ENCODE measurements around the gene CLCN4. TPM values are rescaled to one million over a fixed set of nuclear protein-coding genes. Genes with fewer than 3 reads are reported as not detected.

Gene CLCN4
- total and polyA plus RNA-seq, 9 donors, result 0.36 to 4.2 (median 3.0) TPM

GRCh38 chrX:10242026-10242425 lies 85.3 kb downstream of the CLCN4 start:
- Histone ChIP-seq H3K27ac (no peak overlapping the region), H3K9me3 (no peaks in the 10 kb centered on the region), H3K4me3 (no peak overlapping the region), H3K4me1 (ENCODE audit: insufficient read depth) (peaks cover 4% of the 10 kb centered on the region), H3K27me3 (no peaks in the 10 kb centered on the region), H3K36me3 (no peaks in the 10 kb centered on the region)
- intact Hi-C loops (cut with DNase I), result no loop called here
- TF ChIP-seq POLR2A (IDR thresholded peaks at IDR 0.05) (no peak), EP300 (IDR thresholded peaks at IDR 0.05) (no peak), CTCF (IDR thresholded peaks at IDR 0.05) (no peak)
- no peak for DNase-seq
- 64 to 80% (median 67%) methylated on average over 5 of the region's 5 CpGs for WGBS, 3 donors

- H3K9me3 ChIP-seq, result no peaks in the 10 kb centered on the region
- no peak for TF ChIP-seq CTCF (IDR thresholded peaks at IDR 0.05)
- TF ChIP-seq EP300 (IDR thresholded peaks at IDR 0.05), result no peak
- TF ChIP-seq POLR2A (IDR thresholded peaks at IDR 0.05), result no peak
- H3K4me1 ChIP-seq (ENCODE audit: insufficient read depth), result peaks cover 4% of the 10 kb centered on the region
- intact Hi-C loops (cut with DNase I), result no loop called here
- no peaks in the 10 kb centered on the region for H3K27me3 ChIP-seq
- H3K27ac ChIP-seq, result no peak overlapping the region
- no peak for DNase-seq
- no peak overlapping the region for H3K4me3 ChIP-seq
- WGBS, 3 donors, result 53 to 59% (median 55%) methylated on average over 4 of the region's 4 CpGs
- H3K36me3 ChIP-seq, result no peaks in the 10 kb centered on the region
These were observed 86.3 kb downstream of the CLCN4 start for GRCh38 chrX:10243106-10243505.

GRCh38 chrX:10244915-10245622 lies 88.3 kb downstream of the CLCN4 start:
- TF ChIP-seq POLR2A (IDR thresholded peaks at IDR 0.05) (no peak), EP300 (IDR thresholded peaks at IDR 0.05) (no peak), CTCF (IDR thresholded peaks at IDR 0.05) (no peak)
- Histone ChIP-seq H3K27ac (no peak overlapping the region), H3K27me3 (no peaks in the 10 kb centered on the region), H3K4me3 (no peak overlapping the region), H3K36me3 (no peaks in the 10 kb centered on the region), H3K9me3 (no peaks in the 10 kb centered on the region), H3K4me1 (ENCODE audit: insufficient read depth) (peaks cover 4% of the 10 kb centered on the region)
- DNase-seq, result no peak
- intact Hi-C loops (cut with DNase I), result no loop called here
- 34 to 44% (median 34%) methylated on average over 9 of the region's 9 CpGs for WGBS, 3 donors

GRCh38 chrX:10245886-10246285 lies 89.1 kb downstream of the CLCN4 start:
- no peak overlapping the region for H3K4me3 ChIP-seq
- no peaks in the 10 kb centered on the region for H3K27me3 ChIP-seq
- intact Hi-C loops (cut with DNase I), result no loop called here
- H3K27ac ChIP-seq, result no peak overlapping the region
- TF ChIP-seq POLR2A (IDR thresholded peaks at IDR 0.05) (no peak), EP300 (IDR thresholded peaks at IDR 0.05) (no peak), CTCF (IDR thresholded peaks at IDR 0.05) (no peak)
- no peak for DNase-seq
- 80 to 85% (median 83%) methylated on average over 4 of the region's 4 CpGs for WGBS, 3 donors
- no peaks in the 10 kb centered on the region for H3K36me3 ChIP-seq
- peaks cover 4% of the 10 kb centered on the region for H3K4me1 ChIP-seq (ENCODE audit: insufficient read depth)
- no peaks in the 10 kb centered on the region for H3K9me3 ChIP-seq

Data from ovary (tissue), 9 donors.